Fibroblast of skin of left quadriceps (primary cell): ENCODE data around the gene SERPINF2.
"Not testable (repeated sequence)": the region's sequence is repeated elsewhere in the genome, so short reads cannot be mapped to it uniquely, and the experiment has no call there.

Experiments used
- DNase-seq, 2 experiments: peaks; one replicate each; pipeline ENCODE4 v3.0.0-alpha.2; 2013; ENCODE audit warnings: low read depth in 2 of 2

SERPINF2 gene

DNA sequence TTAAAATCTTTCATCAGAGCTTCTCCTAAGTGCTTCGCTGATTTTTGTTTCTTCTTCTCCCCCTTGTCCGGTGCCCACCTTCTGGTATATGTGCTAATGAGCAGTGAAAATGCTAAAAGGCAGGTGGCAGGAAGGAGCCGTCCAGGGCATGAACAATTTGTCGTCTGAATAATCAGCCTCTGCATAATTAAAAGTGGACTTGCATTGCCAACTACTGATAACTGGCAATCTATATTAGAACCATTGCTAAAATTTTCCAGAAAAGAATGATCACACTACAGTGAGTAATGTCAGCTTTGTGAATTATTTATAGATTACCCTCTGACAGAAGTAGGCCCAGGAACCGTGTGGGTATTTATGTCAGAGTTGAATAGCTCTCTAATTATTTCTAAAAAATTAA is 47.3 kb downstream of the SERPINF2 start:
- no peak for DNase-seq

DNA sequence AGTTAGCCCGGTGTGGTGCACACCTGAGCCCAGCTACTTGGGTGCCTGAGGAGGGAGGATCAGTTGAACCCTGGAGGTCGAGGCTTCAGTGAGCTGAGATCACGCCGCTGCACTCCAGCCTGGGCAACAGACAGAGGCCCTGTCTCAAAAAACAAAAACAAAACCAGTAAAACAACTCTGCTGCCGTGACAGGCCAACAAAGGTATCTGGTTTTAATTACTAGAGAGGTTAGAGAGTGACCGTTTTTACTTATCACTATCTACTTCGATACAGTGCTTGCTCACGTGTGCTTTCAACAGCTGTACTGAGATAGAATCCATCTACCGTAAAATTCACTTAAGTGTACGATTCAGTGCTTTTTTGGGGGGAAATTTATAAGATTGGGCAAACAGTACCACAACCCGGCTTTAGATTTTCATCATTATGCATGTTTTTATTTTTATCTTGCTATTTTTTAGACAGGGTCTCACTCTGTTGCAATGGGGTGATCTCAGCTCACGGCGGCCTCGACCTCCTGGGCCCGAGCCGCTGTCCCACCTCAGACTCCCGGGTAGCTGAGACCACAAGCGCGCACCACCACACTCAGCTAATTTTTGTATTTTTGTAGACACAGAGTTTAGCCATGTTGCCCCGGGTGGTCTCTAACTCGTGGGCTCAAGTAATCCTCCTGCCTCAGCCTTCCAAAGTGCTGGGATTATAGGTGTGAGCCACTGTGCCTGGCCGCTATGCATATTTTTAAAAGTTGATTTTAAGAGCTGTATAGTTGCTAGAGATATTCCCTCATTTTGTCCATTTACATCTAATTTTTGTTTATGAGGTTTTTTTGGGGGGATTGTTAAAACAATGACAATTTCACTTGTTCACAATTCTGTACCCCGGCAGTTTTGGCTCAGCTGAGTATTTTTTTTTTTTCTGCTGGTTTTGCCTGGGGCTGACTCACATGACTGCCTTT is 50.1 kb downstream of the SERPINF2 start:
- DNase-seq = no peak

GRCh38 chr17:1793447-1793806 is 50.8 kb downstream of the SERPINF2 start:
- no peak for DNase-seq

GRCh38 chr17:1796800-1797199 is 54.1 kb downstream of the SERPINF2 start:
- DNase-seq = no peak

- no peak for DNase-seq
Measured at GRCh38 chr17:1797323-1797722, 54.7 kb downstream of the SERPINF2 start.

DNA sequence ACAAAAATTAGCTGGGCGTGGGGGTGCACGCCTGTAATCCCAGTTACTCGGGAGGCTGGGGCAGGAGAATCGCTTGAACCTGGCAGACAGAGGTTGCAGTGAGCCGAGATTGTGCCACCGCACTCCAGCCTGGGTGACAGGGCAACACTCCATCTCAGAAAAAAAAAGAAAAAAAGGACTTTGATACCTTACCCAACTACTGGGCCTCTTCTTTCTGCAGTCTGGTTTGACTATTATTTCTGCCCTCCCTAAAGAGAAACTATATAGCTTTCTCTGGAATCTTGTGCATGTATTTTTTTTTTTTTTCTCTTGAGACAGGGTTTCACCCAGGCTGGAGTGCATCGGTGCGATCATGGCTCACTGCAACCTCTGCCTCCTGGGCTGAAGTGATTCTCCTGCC is 55.2 kb downstream of the SERPINF2 start:
- not testable (repeated sequence) for DNase-seq

DNA sequence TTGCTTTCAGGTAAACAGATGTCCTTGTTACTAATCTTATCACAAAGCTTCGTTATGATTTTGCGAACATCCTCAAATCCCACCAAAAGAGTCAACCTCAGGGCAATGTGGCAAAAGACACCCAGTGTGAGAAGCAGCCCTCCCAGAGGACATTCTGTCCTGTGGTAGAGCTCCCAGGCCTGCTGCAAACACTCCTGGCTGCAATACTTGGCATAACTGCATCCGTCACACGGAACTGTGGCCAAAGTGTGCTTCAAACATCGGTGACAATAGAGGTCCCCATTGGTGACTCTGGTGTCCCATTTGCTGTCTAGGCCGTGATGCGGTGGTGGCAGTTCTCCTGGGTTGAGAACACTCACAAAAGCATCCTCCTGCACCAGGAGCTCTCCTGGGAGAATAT is 57.6 kb downstream of the SERPINF2 start:
- no peak for DNase-seq

DNA sequence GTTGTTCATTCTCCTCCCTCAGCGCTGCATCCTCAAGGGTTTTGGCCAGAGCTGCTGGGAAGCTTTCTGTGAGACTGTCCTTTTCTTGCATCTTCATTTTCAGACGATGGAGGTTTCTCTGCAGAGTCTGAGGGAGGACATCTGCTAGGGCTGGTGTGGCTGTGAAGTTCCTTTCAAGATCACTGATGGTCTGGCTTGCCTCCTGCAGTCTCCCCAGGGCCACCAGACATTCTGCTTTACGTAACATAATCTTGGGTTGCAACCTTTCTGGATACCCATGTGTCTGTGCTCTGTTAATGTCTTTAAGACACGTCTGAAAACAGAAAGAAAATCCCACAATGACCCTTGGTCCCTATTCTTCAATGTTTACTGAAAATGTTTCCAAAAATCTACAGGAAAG is 58.0 kb downstream of the SERPINF2 start:
- DNase-seq = no peak

DNA sequence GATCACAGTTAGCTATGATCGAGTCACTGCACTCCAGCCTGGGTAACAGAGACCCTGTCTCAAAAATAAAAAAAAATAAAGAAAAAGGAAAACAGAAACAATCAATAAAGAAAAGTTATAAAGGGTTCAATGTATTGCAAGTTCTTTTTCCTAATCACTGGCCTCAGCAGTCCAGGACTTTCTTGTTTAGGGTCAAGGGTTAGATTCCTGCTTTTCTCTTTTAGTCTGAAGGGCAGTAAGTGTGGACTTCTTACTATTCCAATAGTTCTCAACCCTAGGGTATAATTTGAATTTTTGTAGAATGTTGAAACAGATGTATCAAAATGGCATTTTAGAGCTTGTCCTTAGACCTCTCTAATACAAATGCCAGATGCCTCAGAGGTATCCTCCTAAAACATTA is 59.8 kb downstream of the SERPINF2 start:
- no peak for DNase-seq

DNA sequence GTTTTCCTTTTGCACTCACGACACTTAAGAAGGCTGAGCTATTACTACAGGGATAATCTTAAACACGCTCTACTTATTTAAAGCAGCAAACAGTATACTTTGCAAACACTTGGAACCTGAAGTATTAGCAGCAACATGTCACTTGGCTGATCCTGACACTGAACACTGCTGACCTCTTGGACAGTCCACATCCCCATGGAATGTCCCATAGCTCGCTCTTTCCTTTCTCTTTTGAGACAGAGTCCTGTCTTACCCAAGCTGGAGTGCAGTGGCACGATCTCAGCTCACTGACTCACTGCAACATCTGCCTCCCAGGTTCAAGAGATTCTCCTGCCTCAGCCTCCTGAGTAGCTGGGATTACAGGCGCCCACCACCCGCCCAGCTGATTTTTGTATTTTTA is 60.6 kb downstream of the SERPINF2 start:
- DNase-seq = no peak
